GM19035 (cell line): ENCODE results near the gene GADD45B.
"Not testable (repeated sequence)": the region's sequence is repeated elsewhere in the genome, so short reads cannot be mapped to it uniquely, and the experiment has no call there.

Experiments
- ATAC-seq: cut with Tn5 transposase; IDR thresholded peaks from one replicate; pipeline ENCODE4 v1.9.1; 2021; ENCODE audit not compliant: unreplicated experiment

The GADD45B gene

GRCh38 chr19:2443785-2444182 is 32.1 kb upstream of the GADD45B start:
- no peak for ATAC-seq

DNA sequence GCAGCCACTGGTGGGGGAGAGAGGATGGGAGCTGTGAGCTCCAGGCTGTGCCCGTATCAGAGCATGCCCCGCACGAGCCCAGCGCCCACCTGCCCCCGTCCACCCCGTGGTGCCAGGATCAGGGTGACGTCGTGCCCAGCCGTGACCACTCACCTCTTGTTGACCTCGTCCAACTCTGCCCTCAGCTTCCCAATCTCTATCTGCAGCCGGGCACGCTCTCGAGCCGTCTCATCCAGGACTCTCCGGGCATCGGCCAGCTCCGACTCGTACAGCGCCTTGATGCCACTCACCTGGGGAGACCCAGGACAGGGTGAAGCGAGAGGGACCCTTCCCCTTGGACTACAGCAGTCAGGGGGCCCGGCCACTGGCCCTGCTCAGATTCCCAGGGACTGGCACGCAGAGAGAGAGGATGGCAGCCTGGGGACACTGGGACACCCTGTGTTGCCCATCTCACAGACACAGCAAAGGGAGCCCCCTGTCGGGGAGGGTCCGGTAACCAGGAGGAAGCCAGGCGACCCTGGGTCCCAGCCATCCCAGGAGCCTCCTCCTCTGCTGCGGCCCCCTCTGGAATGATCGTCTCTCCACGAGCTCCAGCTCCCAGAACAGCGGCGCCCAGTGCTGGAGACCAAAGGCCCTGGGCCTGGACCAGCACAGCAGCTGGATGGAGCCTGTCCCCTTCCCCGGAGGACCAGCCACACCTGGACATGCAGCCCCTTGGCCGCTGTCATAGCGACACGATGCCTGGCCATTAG is 31.5 kb upstream of the GADD45B start:
- ATAC-seq = no peak

- ATAC-seq = no peak
Measured at GRCh38 chr19:2446381-2446780, 29.5 kb upstream of the GADD45B start.

GRCh38 chr19:2449019-2449418 is 26.9 kb upstream of the GADD45B start:
- no peak for ATAC-seq

- ATAC-seq = no peak
Measured at GRCh38 chr19:2451138-2451537, 24.8 kb upstream of the GADD45B start.

DNA sequence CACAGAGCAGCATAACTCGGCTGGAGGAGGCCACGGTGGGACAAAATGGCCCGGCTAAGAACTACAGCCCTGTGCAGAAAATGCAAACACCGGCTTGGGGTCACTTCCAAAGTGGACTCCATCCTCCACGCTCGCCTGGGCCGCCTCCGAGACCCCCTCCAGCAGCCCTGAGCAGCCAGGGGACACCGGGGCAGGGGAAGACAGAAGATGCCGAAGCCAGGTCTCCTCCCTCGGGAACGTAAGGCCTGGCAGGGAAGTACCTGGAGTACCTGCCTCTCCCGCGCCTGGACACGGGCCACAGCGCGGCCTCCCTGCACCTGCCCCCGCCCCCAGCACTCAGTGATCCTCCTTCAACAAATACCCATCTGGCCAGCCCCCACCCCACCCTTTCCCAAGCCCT is 24.2 kb upstream of the GADD45B start:
- no peak for ATAC-seq

DNA sequence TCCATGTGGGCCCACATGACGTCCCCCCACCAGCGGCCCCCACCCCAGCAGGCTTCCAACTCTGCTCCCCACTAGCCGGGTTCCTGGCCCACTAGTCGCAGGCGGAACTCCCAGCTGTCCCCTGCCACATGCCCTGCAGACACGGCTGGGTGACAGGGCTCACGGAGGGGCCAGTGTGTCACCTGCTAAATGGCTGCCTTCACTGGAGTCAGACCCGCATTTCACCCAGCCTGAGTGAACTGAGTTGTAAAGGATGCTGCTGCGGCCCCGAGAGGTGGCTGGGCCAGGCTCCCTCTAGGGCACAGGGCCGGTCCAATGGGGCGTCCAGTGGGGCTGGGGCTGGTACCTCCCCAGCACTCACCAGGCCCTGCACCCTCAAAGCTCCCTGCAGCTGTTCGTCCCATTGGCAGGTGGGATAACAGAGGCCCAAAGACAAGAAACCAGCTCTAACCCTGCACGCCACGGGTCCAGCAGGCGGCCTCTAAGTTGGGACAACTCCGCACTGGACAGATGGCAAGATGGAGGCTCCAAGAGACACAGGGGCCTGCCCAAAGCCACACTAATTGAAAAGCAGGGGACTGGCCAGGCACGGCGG is 22.4 kb upstream of the GADD45B start:
- ATAC-seq = no peak

DNA sequence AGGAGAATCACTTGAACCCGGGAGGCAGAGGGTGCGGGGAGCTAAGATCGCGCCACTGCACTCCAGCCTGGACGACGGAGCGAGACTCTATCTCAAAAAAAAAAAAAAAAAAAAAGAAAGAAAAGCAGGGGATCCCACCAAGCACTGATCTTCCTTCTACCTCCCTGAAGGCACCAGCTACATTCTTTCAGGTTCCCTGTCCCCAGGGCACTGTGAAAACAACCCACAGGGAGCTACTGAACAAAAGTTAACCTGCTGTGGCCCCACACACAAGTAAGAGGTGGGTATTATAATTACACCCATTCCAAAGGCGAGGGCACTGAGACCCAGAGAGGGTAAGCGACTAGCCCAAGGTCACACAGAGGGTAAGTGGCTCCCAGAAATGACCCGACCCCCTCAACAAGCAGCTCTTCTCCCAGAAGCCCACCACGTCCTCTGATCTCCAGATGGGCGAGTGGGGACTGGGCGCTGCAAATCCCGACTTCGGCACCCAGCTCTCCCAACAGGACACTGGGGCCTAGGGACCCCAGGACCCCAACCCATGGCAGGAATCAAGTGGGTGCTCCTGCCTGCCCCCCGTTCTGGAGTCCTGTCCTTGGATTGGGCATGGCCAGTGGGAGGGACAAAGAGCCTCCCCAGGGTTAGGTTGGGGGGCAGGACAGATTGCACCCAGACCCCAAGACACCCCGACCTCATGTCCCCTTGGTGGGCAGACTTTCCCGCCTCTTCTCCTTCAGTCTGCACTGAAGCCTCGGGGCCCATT is 21.5 kb upstream of the GADD45B start:
- no peak for ATAC-seq

DNA sequence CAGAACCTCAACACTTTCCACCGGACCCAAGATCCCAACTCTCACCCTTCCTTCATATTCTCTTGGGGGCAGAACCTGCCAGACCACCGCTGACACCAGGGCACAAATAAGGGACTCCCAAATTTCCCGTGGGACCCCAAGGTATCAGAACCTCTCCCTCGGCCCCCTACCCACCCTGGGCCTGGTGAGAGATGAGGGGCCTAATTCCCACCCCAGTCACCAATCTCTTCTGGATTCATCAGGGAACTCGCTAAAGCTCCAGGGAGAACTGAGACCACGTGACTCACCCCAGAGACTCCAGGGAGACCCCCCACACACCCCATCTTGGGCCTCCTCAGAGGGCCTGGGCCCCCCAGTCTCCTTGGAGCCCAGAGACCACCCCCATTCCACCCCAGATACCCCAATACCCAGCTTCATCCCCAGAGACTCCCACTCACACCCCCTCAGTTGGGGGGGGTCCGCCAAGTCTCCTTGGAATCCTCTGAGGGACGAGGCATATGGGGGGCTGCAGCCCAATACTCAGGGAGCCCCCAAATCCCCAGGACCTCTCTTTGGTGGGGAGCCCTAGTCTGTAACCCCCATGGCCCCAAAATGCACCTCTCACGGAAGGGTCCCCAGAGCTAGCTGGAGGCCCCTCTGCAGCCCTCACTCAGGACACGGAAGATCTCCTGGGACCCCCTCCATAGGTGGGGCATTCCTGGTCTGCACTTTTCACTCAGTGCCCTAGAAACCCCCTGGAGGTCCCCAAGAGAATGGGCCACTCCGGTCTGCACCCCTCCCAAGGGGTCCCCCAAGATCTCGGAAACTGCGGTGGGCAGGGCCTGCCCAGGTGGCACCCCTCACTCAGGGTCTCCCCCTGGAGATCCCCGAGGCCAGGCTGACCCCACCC is 20.7 kb upstream of the GADD45B start:
- ATAC-seq = no peak

- peak; percentile 30 for ATAC-seq
Measured at GRCh38 chr19:2455851-2456570, 19.9 kb upstream of the GADD45B start.

DNA sequence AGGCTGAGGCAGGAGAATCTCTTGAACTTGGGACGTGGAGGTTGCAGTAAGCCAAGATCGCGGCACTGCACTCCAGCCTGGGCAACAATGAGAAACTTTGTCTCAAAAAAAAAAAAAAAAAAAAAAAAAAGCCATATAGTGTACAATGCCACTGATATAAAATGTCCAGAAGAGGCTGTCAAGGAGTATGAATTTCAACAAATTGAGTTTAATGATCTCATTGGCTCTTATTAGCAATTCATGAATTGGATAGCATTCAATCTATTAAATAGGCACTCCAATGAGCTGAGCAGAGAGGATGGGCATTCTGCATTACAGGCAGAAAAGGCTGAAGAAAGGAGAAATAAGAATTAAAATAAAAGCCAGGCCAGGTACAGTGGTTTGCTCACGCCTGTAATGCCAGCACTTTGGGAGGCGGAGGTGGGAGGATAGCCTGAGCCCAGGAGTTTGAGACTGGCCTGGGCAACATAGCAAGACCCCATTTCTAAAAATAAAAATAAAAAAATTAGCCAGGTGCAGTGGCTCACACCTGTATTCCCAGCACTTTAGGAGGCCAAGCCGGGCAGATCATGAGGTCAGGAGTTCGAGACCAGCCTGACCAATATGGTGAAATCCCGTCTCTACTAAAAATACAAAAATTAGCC is 18.4 kb upstream of the GADD45B start:
- no peak for ATAC-seq

GRCh38 chr19:2458054-2458453 is 17.9 kb upstream of the GADD45B start:
- no peak for ATAC-seq

GRCh38 chr19:2458776-2459175 is 17.2 kb upstream of the GADD45B start:
- ATAC-seq = not testable (repeated sequence)

DNA sequence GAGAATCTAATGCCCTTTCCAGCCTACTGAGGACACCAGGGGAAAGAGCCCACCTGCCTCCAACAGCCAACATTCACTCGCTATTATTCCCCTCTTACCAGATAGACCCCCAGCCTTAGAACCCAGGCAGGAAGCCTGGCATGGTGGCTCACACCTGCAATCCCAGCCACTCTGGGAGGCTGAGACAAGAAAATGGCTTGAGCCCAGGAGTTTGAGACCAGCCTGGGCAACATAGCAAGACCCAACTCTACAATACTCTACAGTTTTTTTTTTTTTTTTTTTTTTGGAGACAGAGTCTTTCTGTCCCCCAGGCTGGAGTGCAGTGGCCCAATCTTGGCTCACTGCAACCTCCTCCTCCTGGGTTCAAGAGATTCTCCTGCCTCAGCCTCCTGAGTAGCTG is 15.7 kb upstream of the GADD45B start:
- ATAC-seq = no peak

DNA sequence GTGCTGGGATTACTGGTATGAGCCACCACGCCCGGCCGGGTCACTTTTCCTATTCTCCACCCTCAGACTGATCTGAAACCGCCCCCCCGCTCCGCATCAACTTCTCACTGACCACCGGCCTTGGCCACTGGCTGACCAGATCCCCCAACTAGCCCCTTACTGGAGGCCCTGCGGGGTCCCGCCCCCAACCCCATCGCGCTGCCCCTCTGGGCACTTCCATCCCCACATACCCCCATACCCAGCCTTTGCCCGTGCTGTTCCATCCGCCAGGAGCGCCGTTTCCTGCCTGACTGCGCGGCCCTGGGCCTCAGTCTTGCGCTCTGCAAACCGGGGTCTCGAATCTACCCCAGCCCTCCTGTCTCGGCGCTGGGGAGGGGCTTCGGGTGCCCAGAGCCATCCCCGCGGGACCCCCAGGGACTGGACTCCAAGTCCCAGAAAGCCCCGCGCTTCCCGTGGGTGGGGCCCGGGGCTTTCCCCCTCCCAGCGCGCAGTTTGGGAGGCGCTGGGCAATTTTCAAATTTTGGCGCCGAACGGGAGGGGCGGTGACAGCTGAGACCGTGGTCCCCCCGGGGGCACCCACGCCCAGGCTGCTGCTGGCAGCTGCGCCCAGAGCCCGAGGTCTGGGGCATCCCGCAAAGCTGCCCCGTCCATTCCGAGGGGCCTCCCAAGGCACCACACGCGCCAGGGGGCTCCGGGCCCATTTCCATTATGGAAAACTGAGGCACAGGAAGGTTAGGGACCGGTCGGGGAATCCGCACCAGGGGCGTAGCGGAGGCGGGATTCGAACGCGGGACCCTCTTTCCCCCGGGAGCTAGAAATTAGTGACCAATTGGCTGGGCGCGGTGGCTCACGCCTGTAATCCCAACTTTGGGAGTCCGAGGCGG is 13.9 kb upstream of the GADD45B start:
- no peak for ATAC-seq

DNA sequence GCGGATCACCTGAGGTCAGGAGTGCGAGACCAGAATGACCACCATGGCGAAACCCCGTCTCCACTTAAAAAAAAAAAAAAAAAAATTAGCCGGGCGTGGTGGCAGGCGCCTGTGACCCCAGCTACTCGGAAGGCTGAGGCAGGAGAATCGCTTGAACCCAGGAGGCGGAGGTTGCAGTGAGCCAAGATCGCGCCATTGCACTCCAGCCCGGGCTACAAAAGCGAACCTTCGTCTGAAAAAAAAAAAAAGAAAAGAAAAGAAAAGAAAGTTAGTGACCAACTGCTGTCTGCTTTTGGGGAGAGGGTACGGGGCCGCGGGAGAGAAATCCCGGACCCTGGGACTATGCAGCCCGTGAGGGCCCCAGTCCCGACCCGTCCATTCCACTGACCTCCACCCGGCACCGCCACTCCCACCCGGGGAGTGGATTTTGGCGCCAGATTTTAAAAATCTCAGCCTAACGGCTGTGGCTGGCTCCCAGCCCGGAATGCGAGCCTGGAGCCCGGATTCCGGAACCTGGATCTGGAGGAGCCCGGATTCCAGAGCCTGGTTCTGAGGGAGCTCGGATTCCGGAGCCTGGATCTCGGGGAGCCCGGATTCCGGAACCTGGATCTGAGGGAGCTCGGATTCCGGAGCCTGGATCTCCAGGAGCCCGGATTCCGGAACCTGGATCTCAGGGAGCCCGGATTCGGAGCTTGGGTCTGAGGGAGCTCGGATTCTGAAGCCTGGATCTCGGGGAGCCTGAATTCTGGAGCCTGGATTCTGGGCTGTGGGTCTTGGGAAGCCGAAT is 13.1 kb upstream of the GADD45B start:
- no peak for ATAC-seq

- not testable (repeated sequence) for ATAC-seq
Measured at GRCh38 chr19:2463694-2464093, 12.2 kb upstream of the GADD45B start.

- ATAC-seq = no peak
Measured at GRCh38 chr19:2464389-2464788, 11.5 kb upstream of the GADD45B start.
